ENCODE results near the gene SLC25A26.

- TF ChIP-seq, protein P1, sequence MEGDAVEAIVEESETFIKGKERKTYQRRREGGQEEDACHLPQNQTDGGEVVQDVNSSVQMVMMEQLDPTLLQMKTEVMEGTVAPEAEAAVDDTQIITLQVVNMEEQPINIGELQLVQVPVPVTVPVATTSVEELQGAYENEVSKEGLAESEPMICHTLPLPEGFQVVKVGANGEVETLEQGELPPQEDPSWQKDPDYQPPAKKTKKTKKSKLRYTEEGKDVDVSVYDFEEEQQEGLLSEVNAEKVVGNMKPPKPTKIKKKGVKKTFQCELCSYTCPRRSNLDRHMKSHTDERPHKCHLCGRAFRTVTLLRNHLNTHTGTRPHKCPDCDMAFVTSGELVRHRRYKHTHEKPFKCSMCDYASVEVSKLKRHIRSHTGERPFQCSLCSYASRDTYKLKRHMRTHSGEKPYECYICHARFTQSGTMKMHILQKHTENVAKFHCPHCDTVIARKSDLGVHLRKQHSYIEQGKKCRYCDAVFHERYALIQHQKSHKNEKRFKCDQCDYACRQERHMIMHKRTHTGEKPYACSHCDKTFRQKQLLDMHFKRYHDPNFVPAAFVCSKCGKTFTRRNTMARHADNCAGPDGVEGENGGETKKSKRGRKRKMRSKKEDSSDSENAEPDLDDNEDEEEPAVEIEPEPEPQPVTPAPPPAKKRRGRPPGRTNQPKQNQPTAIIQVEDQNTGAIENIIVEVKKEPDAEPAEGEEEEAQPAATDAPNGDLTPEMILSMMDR (conservative IDR thresholded peaks at IDR 0.05) = no peak
- no peak for TF ChIP-seq ZFX (IDR thresholded peaks at IDR 0.05)
These were observed 191.4 kb downstream of the SLC25A26 start for GRCh38 chr3:66411961-66412887.

Measured in C4-2B (cell line).